Brain microvascular endothelial cell (primary cell): Measurements from ENCODE around the gene MYO1B.
"Not testable (repeated sequence)": the region's sequence is repeated elsewhere in the genome, so short reads cannot be mapped to it uniquely, and the experiment has no call there.

ENCODE experiments used
- DNase-seq: peaks from one replicate; pipeline ENCODE4 v3.0.0-alpha.2; 2020
- H3K27ac ChIP-seq: fragments of 250-450 bp; sonication (Bioruptor Pico); 2 replicates; pipeline ENCODE4 v1.5.1; 2020; ENCODE audit warnings: mild to moderate bottlenecking, moderate library complexity
- H3K27me3 ChIP-seq: fragments of 250-450 bp; sonication (Bioruptor Pico); replicated peaks from 2 replicates; pipeline ENCODE4 v1.5.1; 2020; ENCODE audit warnings: mild to moderate bottlenecking
- H3K36me3 ChIP-seq: fragments of 250-450 bp; sonication (Bioruptor Pico); replicated peaks from 2 replicates; pipeline ENCODE4 v1.5.1; 2020; ENCODE audit warnings: mild to moderate bottlenecking
- H3K4me3 ChIP-seq: 2 replicates; pipeline ENCODE4 v1.5.1; 2011; ENCODE audit warnings: low read depth, mild to moderate bottlenecking, control low read depth, low read length, moderate library complexity
- CTCF ChIP-seq: IDR thresholded peaks from 2 replicates; pipeline ENCODE4 v1.5.1; 2011; ENCODE audit warnings: low read depth, mild to moderate bottlenecking, moderate library complexity, low read length, control low read depth, inconsistent platforms; ENCODE audit errors: missing control alignments
- in situ Hi-C: cut with HindIII; loops from 2 replicates; pipeline ENCODE4 v1.10.0; 2017; ENCODE audit warnings: low sequenced_read_pairs, low pct_ligation_motif_present

MYO1B gene

GRCh38 chr2:191446910-191447309 lies 201.7 kb downstream of the MYO1B start:
- no peak overlapping the region for H3K4me3 ChIP-seq
- in situ Hi-C loops = no loop called here
- no peaks in the 10 kb centered on the region for H3K36me3 ChIP-seq
- H3K27me3 ChIP-seq = no peaks in the 10 kb centered on the region
- no peak for DNase-seq
- TF ChIP-seq CTCF = no peak
- H3K27ac ChIP-seq = no peak overlapping the region

GRCh38 chr2:191451116-191451515 lies 205.9 kb downstream of the MYO1B start:
- no peak overlapping the region for H3K4me3 ChIP-seq
- TF ChIP-seq CTCF = no peak
- no peaks in the 10 kb centered on the region for H3K36me3 ChIP-seq
- DNase-seq = no peak
- H3K27me3 ChIP-seq = no peaks in the 10 kb centered on the region
- in situ Hi-C loops = no loop called here
- no peak overlapping the region for H3K27ac ChIP-seq

- no peaks in the 10 kb centered on the region for H3K27me3 ChIP-seq
- no peaks in the 10 kb centered on the region for H3K36me3 ChIP-seq
- no peak for TF ChIP-seq CTCF
- H3K27ac ChIP-seq = no peak overlapping the region
- in situ Hi-C loops = no loop called here
- DNase-seq = no peak
- H3K4me3 ChIP-seq = no peak overlapping the region
Observed at GRCh38 chr2:191452065-191452464, 206.9 kb downstream of the MYO1B start.

- no peak overlapping the region for H3K4me3 ChIP-seq
- in situ Hi-C loops = no loop called here
- H3K27ac ChIP-seq = no peak overlapping the region
- DNase-seq = no peak
- no peaks in the 10 kb centered on the region for H3K36me3 ChIP-seq
- no peak for TF ChIP-seq CTCF
- no peaks in the 10 kb centered on the region for H3K27me3 ChIP-seq
Observed at GRCh38 chr2:191453761-191454160, 208.6 kb downstream of the MYO1B start.

- DNase-seq, H3K27ac ChIP-seq, H3K27me3 ChIP-seq, H3K36me3 ChIP-seq, H3K4me3 ChIP-seq, in situ Hi-C loops: not testable (repeated sequence)
Observed at GRCh38 chr2:191456506-191456905, 211.3 kb downstream of the MYO1B start.

- Histone ChIP-seq H3K36me3 (no peaks in the 10 kb centered on the region), H3K27me3 (no peaks in the 10 kb centered on the region), H3K27ac (no peak overlapping the region), H3K4me3 (no peak overlapping the region)
- no peak for DNase-seq
- in situ Hi-C loops = no loop called here
- TF ChIP-seq CTCF = no peak
Observed at GRCh38 chr2:191459158-191459557, 214.0 kb downstream of the MYO1B start.
